GM12874 (cell line): ENCODE results near the gene OR51L1.
"Not testable (repeated sequence)": the region's sequence is repeated elsewhere in the genome, so short reads cannot be mapped to it uniquely, and the experiment has no call there.

ENCODE experiments used
- CTCF ChIP-seq: IDR thresholded peaks from 2 replicates; pipeline ENCODE4 v1.5.1; 2011; ENCODE audit warnings: low read depth, mild to moderate bottlenecking, control low read depth, low read length, moderate library complexity; ENCODE audit not compliant: insufficient read depth

OR51L1 gene

DNA sequence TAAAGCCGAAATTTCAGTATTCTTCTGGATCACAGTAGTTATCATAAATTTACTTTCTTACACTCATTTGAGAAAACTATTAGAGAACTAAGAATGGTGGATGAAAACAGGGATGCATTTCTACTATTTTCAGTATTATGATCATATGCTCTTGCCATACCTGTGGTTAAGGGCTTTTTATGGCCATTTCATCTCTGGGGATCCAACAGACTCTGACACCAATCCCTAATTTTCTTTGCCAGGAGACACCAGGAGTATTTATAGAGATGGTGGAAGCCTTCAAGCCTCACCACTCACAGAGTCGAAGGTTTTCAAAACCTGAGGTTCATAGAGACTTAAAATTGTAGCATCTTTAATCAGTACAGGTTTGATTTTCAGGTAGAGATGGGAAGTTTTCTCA lies at the start of gene OR51L1:
TSS of gene OR51L1 (plus strand) at position 301 of the 400 bp plus-strand sequence. CDS start 4,132 bp downstream, outside the sequence.
- no peak for TF ChIP-seq CTCF

- no peak for TF ChIP-seq CTCF
Observed at GRCh38 chr11:4947505-4947904, 47.1 kb upstream of the OR51L1 start, which contains the start of gene OR51A4. Gene OR51A4, minus strand, starts transcription at chr11:4947605. Its CDS starts 505 bp downstream, at chr11:4947100.

GRCh38 chr11:4955613-4956012 lies 39.0 kb upstream of the OR51L1 start, which contains the start of gene OR51A2:
Gene OR51A2, minus strand, starts transcription at chr11:4955713. Its CDS starts 0 bp downstream, at chr11:4955713.
- TF ChIP-seq CTCF, result not testable (repeated sequence)

DNA sequence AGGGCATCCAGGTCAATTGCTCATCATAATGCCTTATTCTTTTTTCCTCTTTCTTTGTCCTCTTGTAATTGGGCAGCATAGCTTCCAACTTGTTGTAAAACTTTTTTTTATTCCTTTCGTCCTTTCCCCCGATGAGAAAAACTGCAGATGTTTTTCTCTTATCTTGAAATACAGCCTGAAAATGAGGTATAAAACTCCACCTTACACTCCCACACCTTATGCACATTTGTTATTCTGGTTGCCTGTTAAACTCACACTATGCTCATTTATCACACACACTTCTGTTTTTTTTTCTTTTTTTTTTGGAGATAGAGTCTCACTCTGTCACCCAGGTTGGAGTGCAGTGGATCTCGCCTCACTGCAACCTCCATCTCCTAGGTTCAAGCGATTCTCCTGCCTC lies 37.3 kb upstream of the OR51L1 start:
- TF ChIP-seq CTCF, result no peak

DNA sequence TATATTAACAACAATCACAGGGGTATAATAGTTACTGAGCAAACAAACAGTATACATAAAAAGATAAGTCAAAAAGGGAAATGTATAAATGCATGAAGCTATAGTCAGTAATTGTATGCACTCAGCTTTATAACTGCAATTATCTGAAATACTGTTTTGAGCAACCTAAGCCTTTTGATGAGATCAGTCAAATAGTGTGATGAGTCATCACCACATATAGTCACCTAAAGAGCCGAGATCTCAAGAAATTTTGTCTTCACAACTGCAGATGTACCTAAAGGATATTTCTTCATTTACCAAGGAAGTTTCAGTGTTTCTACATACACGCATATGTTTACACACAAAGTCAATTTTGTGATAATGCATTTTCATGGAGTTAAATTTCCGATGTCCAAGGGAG lies 33.8 kb upstream of the OR51L1 start:
- TF ChIP-seq CTCF, result no peak

DNA sequence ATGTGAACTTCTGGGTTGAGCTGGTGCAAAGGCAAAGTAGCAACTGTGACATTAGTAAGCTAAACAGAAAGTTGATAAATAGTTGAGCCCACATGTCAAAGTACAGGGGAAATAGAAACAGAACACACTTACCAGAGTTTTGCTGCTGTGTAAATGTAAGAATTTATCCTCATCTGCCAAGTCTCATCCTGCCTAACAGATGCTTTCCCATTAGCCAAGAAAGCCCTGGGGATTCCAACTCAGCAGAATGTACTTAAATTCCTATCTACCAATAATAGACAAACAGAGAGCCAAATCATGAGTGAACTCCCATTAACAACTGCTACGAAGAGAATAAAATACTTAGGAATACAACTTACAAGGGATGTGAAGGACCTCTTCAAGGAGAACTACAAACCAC lies 31.8 kb upstream of the OR51L1 start:
- TF ChIP-seq CTCF, result no peak

DNA sequence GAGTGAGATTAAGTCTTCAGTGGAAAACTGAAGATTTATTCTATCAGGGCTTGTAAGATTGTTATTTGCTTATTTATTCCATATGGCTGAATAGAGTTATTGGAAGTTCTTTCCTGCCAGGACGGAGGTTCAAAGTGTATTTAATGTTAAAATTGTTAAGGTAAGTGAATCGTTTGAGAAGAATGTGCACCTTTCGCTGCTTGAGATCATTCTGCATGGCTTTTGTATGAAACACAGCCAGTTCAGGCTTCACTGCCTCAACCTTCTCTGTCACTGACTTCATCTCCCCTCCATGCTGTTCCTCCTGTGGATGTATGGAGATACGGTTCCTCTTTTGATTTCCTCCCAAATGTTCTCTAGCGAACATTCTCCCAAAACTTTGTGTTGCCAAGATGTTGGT lies 19.2 kb upstream of the OR51L1 start:
- no peak for TF ChIP-seq CTCF

GRCh38 chr11:4979036-4979435 lies 15.6 kb upstream of the OR51L1 start:
- TF ChIP-seq CTCF, result no peak
